HG03520 (cell line): ENCODE data around the gene CST9.

Experiments
- ATAC-seq: cut with Tn5 transposase; IDR thresholded peaks from one replicate; pipeline ENCODE4 v1.9.1; 2021; ENCODE audit warnings: mild to moderate bottlenecking, moderate library complexity; ENCODE audit not compliant: unreplicated experiment

CST9 gene

DNA sequence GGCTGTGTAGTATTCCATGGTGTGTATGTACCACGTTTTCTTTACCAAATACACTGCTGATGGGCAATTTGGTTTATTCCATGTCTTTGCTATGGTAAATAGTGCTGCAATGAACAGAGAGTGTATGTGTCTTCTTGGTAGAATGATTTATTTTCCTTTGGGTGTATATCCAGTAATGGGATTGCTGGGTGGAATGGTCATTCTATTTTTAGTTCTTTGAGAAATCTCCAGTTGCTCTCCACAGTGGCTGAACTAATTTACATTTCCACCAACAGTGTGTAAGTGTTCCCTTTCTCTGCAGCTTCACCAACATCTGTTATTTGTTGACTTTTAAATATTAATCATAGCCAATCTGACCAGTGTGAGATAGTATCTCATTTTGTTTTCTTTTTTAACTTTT is 51.3 kb downstream of the CST9 start:
- ATAC-seq, result no peak
